ENCODE measurements around the gene MRPL36.

- no peak for TF ChIP-seq USF1 (CRISPR knock-in tag; IDR thresholded peaks at IDR 0.05)
- no peak for TF ChIP-seq ATF1 (CRISPR knock-in tag; IDR thresholded peaks at IDR 0.05)
- no peak for TF ChIP-seq CTCF (IDR thresholded peaks at IDR 0.05)
- TF ChIP-seq, protein P1, sequence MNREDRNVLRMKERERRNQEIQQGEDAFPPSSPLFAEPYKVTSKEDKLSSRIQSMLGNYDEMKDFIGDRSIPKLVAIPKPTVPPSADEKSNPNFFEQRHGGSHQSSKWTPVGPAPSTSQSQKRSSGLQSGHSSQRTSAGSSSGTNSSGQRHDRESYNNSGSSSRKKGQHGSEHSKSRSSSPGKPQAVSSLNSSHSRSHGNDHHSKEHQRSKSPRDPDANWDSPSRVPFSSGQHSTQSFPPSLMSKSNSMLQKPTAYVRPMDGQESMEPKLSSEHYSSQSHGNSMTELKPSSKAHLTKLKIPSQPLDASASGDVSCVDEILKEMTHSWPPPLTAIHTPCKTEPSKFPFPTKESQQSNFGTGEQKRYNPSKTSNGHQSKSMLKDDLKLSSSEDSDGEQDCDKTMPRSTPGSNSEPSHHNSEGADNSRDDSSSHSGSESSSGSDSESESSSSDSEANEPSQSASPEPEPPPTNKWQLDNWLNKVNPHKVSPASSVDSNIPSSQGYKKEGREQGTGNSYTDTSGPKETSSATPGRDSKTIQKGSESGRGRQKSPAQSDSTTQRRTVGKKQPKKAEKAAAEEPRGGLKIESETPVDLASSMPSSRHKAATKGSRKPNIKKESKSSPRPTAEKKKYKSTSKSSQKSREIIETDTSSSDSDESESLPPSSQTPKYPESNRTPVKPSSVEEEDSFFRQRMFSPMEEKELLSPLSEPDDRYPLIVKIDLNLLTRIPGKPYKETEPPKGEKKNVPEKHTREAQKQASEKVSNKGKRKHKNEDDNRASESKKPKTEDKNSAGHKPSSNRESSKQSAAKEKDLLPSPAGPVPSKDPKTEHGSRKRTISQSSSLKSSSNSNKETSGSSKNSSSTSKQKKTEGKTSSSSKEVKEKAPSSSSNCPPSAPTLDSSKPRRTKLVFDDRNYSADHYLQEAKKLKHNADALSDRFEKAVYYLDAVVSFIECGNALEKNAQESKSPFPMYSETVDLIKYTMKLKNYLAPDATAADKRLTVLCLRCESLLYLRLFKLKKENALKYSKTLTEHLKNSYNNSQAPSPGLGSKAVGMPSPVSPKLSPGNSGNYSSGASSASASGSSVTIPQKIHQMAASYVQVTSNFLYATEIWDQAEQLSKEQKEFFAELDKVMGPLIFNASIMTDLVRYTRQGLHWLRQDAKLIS (CRISPR knock-in tag; IDR thresholded peaks at IDR 0.05; ENCODE audit: borderline replicate concordance), result no peak
- TF ChIP-seq, protein P2, sequence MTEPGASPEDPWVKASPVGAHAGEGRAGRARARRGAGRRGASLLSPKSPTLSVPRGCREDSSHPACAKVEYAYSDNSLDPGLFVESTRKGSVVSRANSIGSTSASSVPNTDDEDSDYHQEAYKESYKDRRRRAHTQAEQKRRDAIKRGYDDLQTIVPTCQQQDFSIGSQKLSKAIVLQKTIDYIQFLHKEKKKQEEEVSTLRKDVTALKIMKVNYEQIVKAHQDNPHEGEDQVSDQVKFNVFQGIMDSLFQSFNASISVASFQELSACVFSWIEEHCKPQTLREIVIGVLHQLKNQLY (CRISPR knock-in tag; IDR thresholded peaks at IDR 0.05), result no peak
- TF ChIP-seq NFE2L1 (CRISPR knock-in tag; IDR thresholded peaks at IDR 0.05), result no peak
- TF ChIP-seq ATF3 (CRISPR knock-in tag; conservative IDR thresholded peaks at IDR 0.05), result no peak
- TF ChIP-seq TEAD4 (CRISPR knock-in tag; IDR thresholded peaks at IDR 0.05), result no peak
- no peak for TF ChIP-seq NR3C1 (CRISPR knock-in tag; conservative IDR thresholded peaks at IDR 0.05; ENCODE audit: low read depth)
- no peak for TF ChIP-seq JUN (CRISPR knock-in tag; IDR thresholded peaks at IDR 0.05)
- TF ChIP-seq, protein P3, sequence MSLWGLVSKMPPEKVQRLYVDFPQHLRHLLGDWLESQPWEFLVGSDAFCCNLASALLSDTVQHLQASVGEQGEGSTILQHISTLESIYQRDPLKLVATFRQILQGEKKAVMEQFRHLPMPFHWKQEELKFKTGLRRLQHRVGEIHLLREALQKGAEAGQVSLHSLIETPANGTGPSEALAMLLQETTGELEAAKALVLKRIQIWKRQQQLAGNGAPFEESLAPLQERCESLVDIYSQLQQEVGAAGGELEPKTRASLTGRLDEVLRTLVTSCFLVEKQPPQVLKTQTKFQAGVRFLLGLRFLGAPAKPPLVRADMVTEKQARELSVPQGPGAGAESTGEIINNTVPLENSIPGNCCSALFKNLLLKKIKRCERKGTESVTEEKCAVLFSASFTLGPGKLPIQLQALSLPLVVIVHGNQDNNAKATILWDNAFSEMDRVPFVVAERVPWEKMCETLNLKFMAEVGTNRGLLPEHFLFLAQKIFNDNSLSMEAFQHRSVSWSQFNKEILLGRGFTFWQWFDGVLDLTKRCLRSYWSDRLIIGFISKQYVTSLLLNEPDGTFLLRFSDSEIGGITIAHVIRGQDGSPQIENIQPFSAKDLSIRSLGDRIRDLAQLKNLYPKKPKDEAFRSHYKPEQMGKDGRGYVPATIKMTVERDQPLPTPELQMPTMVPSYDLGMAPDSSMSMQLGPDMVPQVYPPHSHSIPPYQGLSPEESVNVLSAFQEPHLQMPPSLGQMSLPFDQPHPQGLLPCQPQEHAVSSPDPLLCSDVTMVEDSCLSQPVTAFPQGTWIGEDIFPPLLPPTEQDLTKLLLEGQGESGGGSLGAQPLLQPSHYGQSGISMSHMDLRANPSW (CRISPR knock-in tag; conservative IDR thresholded peaks at IDR 0.05; ENCODE audit: low read depth), result no peak
These were observed 17.0 kb downstream of the MRPL36 start for GRCh38 chr5:1782385-1783215.
